KG1 (cell line): ENCODE results near the gene TACC2.

Experiments used
- DNase-seq: peaks from one replicate; lab custom pipeline; 2025; lab: John Stamatoyannopoulos, UW

The TACC2 gene

GRCh38 chr10:122165484-122166276 is 176.7 kb downstream of the TACC2 start:
- no peak for DNase-seq

- no peak for DNase-seq
Observed at GRCh38 chr10:122168101-122168500, 179.1 kb downstream of the TACC2 start.

GRCh38 chr10:122168598-122169394 is 179.8 kb downstream of the TACC2 start:
- DNase-seq, result no peak

GRCh38 chr10:122170802-122171201 is 181.8 kb downstream of the TACC2 start:
- no peak for DNase-seq

- no peak for DNase-seq
Observed at GRCh38 chr10:122171302-122172075, 182.5 kb downstream of the TACC2 start.

GRCh38 chr10:122172361-122173008 is 183.5 kb downstream of the TACC2 start:
- no peak for DNase-seq

- no peak for DNase-seq
Observed at GRCh38 chr10:122173337-122173736, 184.4 kb downstream of the TACC2 start.

- no peak for DNase-seq
Observed at GRCh38 chr10:122173766-122174435, 184.9 kb downstream of the TACC2 start.

- DNase-seq, result no peak
Observed at GRCh38 chr10:122176232-122177213, 187.6 kb downstream of the TACC2 start.

- no peak for DNase-seq
Observed at GRCh38 chr10:122178655-122179054, 189.7 kb downstream of the TACC2 start.

- no peak for DNase-seq
Observed at GRCh38 chr10:122181041-122181732, 192.2 kb downstream of the TACC2 start.

- no peak for DNase-seq
Observed at GRCh38 chr10:122181876-122182275, 192.9 kb downstream of the TACC2 start.

- DNase-seq, result no peak
Observed at GRCh38 chr10:122182308-122182707, 193.3 kb downstream of the TACC2 start.

- DNase-seq, result no peak
Observed at GRCh38 chr10:122184254-122184653, 195.3 kb downstream of the TACC2 start.

- DNase-seq, result no peak
Observed at GRCh38 chr10:122185643-122186042, 196.7 kb downstream of the TACC2 start.

- no peak for DNase-seq
Observed at GRCh38 chr10:122186816-122187810, 198.2 kb downstream of the TACC2 start.

- no peak for DNase-seq
Observed at GRCh38 chr10:122188706-122189105, 199.7 kb downstream of the TACC2 start.

- DNase-seq, result no peak
Observed at GRCh38 chr10:122189185-122189584, 200.2 kb downstream of the TACC2 start.
